Caco-2 (cell line): ENCODE results near the gene ZNF467. TPM values are rescaled to one million over a fixed set of nuclear protein-coding genes. Genes with fewer than 3 reads are reported as not detected.

ENCODE experiments used
- BruUV-seq: library from RNA; stranded (reverse); fragments of 400-500 nt; replicated peaks from 2 replicates; lab custom pipeline; 2021; lab: Mats Ljungman, UMichigan
- CTCF ChIA-PET: fragments of 300-600 bp; sonication (Branson Sonifier 250); formaldehyde crosslinking; loops from one replicate; lab custom pipeline; 2022; ENCODE audit warnings: antibody characterized with exemption; lab: Charles Lee
- POLR2A ChIA-PET: fragments of 300-600 bp; sonication (Branson Sonifier 250); formaldehyde crosslinking; loops from one replicate; lab custom pipeline; 2022; ENCODE audit warnings: antibody characterized with exemption; lab: Charles Lee
- DNase-seq, 2 experiments: peaks; one replicate each; pipeline versions ENCODE4 v3.0.0 to v3.0.0-alpha.2; 2020 to 2022
- H3K27me3 ChIP-seq: replicated peaks from 2 replicates; pipeline ENCODE4 v1.6.0; 2011; ENCODE audit warnings: low read length; ENCODE audit not compliant: control insufficient read depth, insufficient read depth
- H3K36me3 ChIP-seq: 2 replicates; pipeline ENCODE4 v1.5.1; 2011; ENCODE audit warnings: low read length; ENCODE audit not compliant: control insufficient read depth, insufficient read depth
- H3K4me1 ChIP-seq: fragments of 250-450 bp; sonication (Bioruptor Pico); 2 replicates; pipeline ENCODE4 v1.5.1; 2020; ENCODE audit warnings: mild to moderate bottlenecking
- H3K4me3 ChIP-seq: 2 replicates; pipeline ENCODE4 v1.5.1; 2011; ENCODE audit warnings: low read depth, mild to moderate bottlenecking, control low read depth, low read length
- H3K9me3 ChIP-seq: fragments of 250-450 bp; sonication (Bioruptor Pico); 2 replicates; pipeline ENCODE4 v1.5.1; 2020; ENCODE audit warnings: mild to moderate bottlenecking, moderate library complexity
- H3K27ac Mint-ChIP-seq: one replicate; pipeline ENCODE4 v1.8.0; 2022; ENCODE audit warnings: mixed read lengths; ENCODE audit not compliant: unreplicated experiment
- H3K27me3 Mint-ChIP-seq: one replicate; pipeline ENCODE4 v1.8.0; 2022; ENCODE audit warnings: mixed read lengths; ENCODE audit not compliant: insufficient read depth, unreplicated experiment
- H3K36me3 Mint-ChIP-seq: one replicate; pipeline ENCODE4 v1.8.0; 2022; ENCODE audit warnings: mild to moderate bottlenecking, mixed read lengths; ENCODE audit not compliant: insufficient read depth, unreplicated experiment
- H3K4me1 Mint-ChIP-seq: one replicate; pipeline ENCODE4 v1.8.0; 2022; ENCODE audit warnings: low read depth, mixed read lengths; ENCODE audit not compliant: unreplicated experiment
- H3K4me3 Mint-ChIP-seq: one replicate; pipeline ENCODE4 v1.8.0; 2022; ENCODE audit warnings: mild to moderate bottlenecking, moderate library complexity, mixed read lengths; ENCODE audit not compliant: unreplicated experiment
- H3K9me3 Mint-ChIP-seq: one replicate; pipeline ENCODE4 v1.8.0; 2022; ENCODE audit warnings: mixed read lengths; ENCODE audit not compliant: unreplicated experiment
- CTCF ChIP-seq, 2 experiments: fragments of 200-600 bp in 1 of 2; IDR thresholded peaks; 1 replicate in 1 of 2; 2 replicates in 1 of 2; pipeline versions ENCODE4 v1.5.1 to v1.8.0; 2011 to 2022; ENCODE audit warnings: antibody characterized with exemption in 1 of 2, control low read depth in 1 of 2, inconsistent platforms in 1 of 2, low read depth in 1 of 2, low read length in 1 of 2, mild to moderate bottlenecking in 1 of 2, moderate library complexity in 1 of 2; ENCODE audit not compliant: insufficient read depth in 1 of 2, severe bottlenecking in 1 of 2, unreplicated experiment in 1 of 2
- intact Hi-C: fragments of 100-400 bp; cut with micrococcal nuclease; formaldehyde crosslinking; loops from one replicate; pipeline ENCODE4 v1.10.0; 2022; ENCODE audit not compliant: unreplicated experiment
- total RNA-seq: library from RNA; stranded (reverse); gene quantifications from 2 replicates; pipeline ENCODE4 v1.2.3, GENCODE V29; 2022

The ZNF467 gene
- total RNA-seq, 1 experiment from 2014 or later, result 1.7 TPM

- H3K4me3 Mint-ChIP-seq, result no peak overlapping the region
- CTCF ChIA-PET, result interaction anchor here (0.6 to 0.7 kb wide), 2 partner anchors 115 kb away, joined by 3 read pairs; no protein-coding TSS in a partner anchor
- POLR2A ChIA-PET, result interaction anchor here (0.6 kb wide), 1 partner anchor 11 kb away, joined by 4 read pairs; no protein-coding TSS in a partner anchor
- H3K27me3 Mint-ChIP-seq, result peaks cover 15% of the 10 kb centered on the region
- H3K4me1 Mint-ChIP-seq, result no peaks in the 10 kb centered on the region
- no peaks in the 10 kb centered on the region for H3K4me1 ChIP-seq
- no peak overlapping the region for H3K4me3 ChIP-seq
- H3K27me3 ChIP-seq, result no peaks in the 10 kb centered on the region
- no peaks in the 10 kb centered on the region for H3K9me3 Mint-ChIP-seq
- H3K36me3 ChIP-seq, result no peaks in the 10 kb centered on the region
- DNase-seq, result no peak
- TF ChIP-seq CTCF (IDR thresholded peaks at IDR 0.05; ENCODE audit: insufficient read depth in 1 of 2, low read depth in 1 of 2, low read length in 1 of 2, severe bottlenecking in 1 of 2, unreplicated experiment in 1 of 2), result no peak
- no peaks in the 10 kb centered on the region for H3K36me3 Mint-ChIP-seq
- no peaks in the 10 kb centered on the region for H3K9me3 ChIP-seq
- no peak overlapping the region for H3K27ac Mint-ChIP-seq
- no TSS peak for BruUV-seq
- intact Hi-C loops, result no loop called here
Measured at GRCh38 chr7:149777551-149778326, 4.4 kb upstream of the ZNF467 start.

- no peak for TF ChIP-seq CTCF (IDR thresholded peaks at IDR 0.05; ENCODE audit: insufficient read depth in 1 of 2, low read depth in 1 of 2, low read length in 1 of 2, severe bottlenecking in 1 of 2, unreplicated experiment in 1 of 2)
- peaks cover 15% of the 10 kb centered on the region for H3K27me3 Mint-ChIP-seq
- DNase-seq, result no peak
- no peaks in the 10 kb centered on the region for H3K36me3 Mint-ChIP-seq
- Histone ChIP-seq H3K9me3 (no peaks in the 10 kb centered on the region), H3K4me3 (no peak overlapping the region), H3K27me3 (no peaks in the 10 kb centered on the region), H3K4me1 (no peaks in the 10 kb centered on the region), H3K36me3 (no peaks in the 10 kb centered on the region)
- H3K4me1 Mint-ChIP-seq, result no peaks in the 10 kb centered on the region
- intact Hi-C loops, result no loop called here
- no TSS peak for BruUV-seq
- POLR2A ChIA-PET, result no interaction called here
- CTCF ChIA-PET, result interaction anchor here (0.7 kb wide), 1 partner anchor 114 kb away, joined by 3 read pairs; no protein-coding TSS in a partner anchor
- H3K27ac Mint-ChIP-seq, result no peak overlapping the region
- no peaks in the 10 kb centered on the region for H3K9me3 Mint-ChIP-seq
- H3K4me3 Mint-ChIP-seq, result no peak overlapping the region
Measured at GRCh38 chr7:149776848-149777407, 3.5 kb upstream of the ZNF467 start.

- H3K4me3 ChIP-seq, result no peak overlapping the region
- no peaks in the 10 kb centered on the region for H3K36me3 ChIP-seq
- no TSS peak for BruUV-seq
- ChIA-PET POLR2A (no interaction called here), CTCF (no interaction called here)
- Mint-ChIP-seq H3K27ac (no peak overlapping the region), H3K4me1 (no peaks in the 10 kb centered on the region), H3K36me3 (no peaks in the 10 kb centered on the region), H3K27me3 (peaks cover 15% of the 10 kb centered on the region), H3K4me3 (no peak overlapping the region), H3K9me3 (no peaks in the 10 kb centered on the region)
- no peaks in the 10 kb centered on the region for H3K27me3 ChIP-seq
- intact Hi-C loops, result no loop called here
- H3K9me3 ChIP-seq, result no peaks in the 10 kb centered on the region
- no peaks in the 10 kb centered on the region for H3K4me1 ChIP-seq
- DNase-seq, result no peak
- no peak for TF ChIP-seq CTCF (IDR thresholded peaks at IDR 0.05; ENCODE audit: insufficient read depth in 1 of 2, low read depth in 1 of 2, low read length in 1 of 2, severe bottlenecking in 1 of 2, unreplicated experiment in 1 of 2)
Measured at GRCh38 chr7:149776289-149776688, 2.9 kb upstream of the ZNF467 start.
